SIG-M5 (cell line): Measurements from ENCODE around the gene CHI3L1.

ENCODE experiments used
- DNase-seq: peaks from one replicate; lab custom pipeline; 2025; lab: John Stamatoyannopoulos, UW

CHI3L1 gene

GRCh38 chr1:203131548-203132200 lies 54.8 kb downstream of the CHI3L1 start:
- no peak for DNase-seq

GRCh38 chr1:203130358-203130985 lies 56.0 kb downstream of the CHI3L1 start:
- no peak for DNase-seq

- DNase-seq = no peak
Observed at GRCh38 chr1:203129501-203130231, 56.8 kb downstream of the CHI3L1 start.
